SJSA1 (cell line): ENCODE data around the gene ELMO3. TPM values are rescaled to one million over a fixed set of nuclear protein-coding genes. Genes with fewer than 3 reads are reported as not detected.

Experiments
- DNase-seq, 2 experiments: peaks; one replicate each; pipeline ENCODE4 v3.0.0-alpha.2; 2015 to 2020; ENCODE audit warnings: low spot score in 2 of 2, low read depth in 1 of 2
- H3K27ac ChIP-seq: fragments of 250-450 bp; sonication (Bioruptor Pico); 2 replicates; pipeline ENCODE4 v1.5.1; 2020; ENCODE audit warnings: mild to moderate bottlenecking, moderate library complexity
- H3K27me3 ChIP-seq: fragments of 250-450 bp; sonication (Bioruptor Pico); replicated peaks from 2 replicates; pipeline ENCODE4 v1.5.1; 2020; ENCODE audit warnings: mild to moderate bottlenecking, moderate library complexity
- H3K36me3 ChIP-seq: fragments of 250-450 bp; sonication (Bioruptor Pico); 2 replicates; pipeline ENCODE4 v1.5.1; 2020; ENCODE audit warnings: mild to moderate bottlenecking
- H3K4me1 ChIP-seq: fragments of 250-450 bp; sonication (Bioruptor Pico); replicated peaks from 2 replicates; pipeline ENCODE4 v1.6.1; 2021; ENCODE audit warnings: mild to moderate bottlenecking
- H3K4me3 ChIP-seq: fragments of 250-450 bp; sonication (Bioruptor Pico); 2 replicates; pipeline ENCODE4 v1.5.1; 2020; ENCODE audit warnings: mild to moderate bottlenecking
- H3K9me3 ChIP-seq: fragments of 250-450 bp; sonication (Bioruptor Pico); replicated peaks from 2 replicates; pipeline ENCODE4 v1.5.1; 2020; ENCODE audit warnings: mild to moderate bottlenecking
- total RNA-seq: library from RNA; depleted of rRNA; stranded (reverse); fragments of >200 nt; shearing (Covaris generic); gene quantifications from 2 replicates; pipeline ENCODE4 v1.2.3, GENCODE V29; 2014

The ELMO3 gene
- total RNA-seq, 1 experiment from 2014 or later: 1.1 TPM

DNA sequence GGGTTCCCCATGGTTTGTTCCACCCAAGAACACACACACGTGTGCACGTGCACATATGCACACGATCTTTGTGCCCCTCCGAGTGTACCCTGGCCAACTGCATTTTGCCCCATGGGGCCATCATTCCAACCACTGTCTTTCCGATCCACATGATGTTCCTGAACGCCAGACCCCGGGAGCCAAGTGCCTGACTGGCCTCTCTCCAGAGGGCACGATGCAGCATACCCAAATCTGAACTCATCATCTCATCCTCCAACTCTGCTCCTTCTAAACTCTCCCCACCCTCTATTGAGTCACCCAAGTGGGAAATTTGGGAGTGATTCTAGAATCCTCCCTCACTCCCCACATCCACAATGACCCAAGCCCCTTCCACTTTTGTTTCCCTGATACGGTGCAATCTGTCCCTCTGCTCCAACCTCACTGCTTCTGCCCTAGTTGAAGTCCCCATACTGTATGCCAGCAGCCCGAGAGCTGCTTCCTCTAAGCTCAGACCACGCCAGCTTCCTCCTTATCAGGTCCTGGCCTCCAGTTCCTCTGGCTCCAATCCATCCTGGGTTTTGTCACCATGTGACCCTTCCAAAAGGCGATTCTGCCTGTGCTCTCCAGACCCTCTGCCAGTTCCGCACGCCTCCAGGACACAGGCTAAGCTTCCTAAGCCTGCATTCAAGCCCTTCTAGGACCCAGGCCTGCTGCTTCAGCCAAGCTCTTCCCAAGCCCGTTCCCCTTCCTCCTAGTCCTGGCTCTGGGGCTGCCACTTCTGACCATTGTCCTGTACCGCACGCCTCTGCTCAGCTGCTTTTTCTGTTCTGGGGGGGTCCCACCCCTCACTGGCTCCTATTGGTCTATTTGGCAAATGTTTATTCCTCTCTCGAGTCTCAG, 17.9 kb downstream of the ELMO3 start:
- no peak for DNase-seq
- no peaks in the 10 kb centered on the region for H3K27me3 ChIP-seq
- H3K36me3 ChIP-seq: no peaks in the 10 kb centered on the region
- no peak overlapping the region for H3K4me3 ChIP-seq
- no peak overlapping the region for H3K27ac ChIP-seq
- peaks cover 6% of the 10 kb centered on the region for H3K4me1 ChIP-seq
- no peaks in the 10 kb centered on the region for H3K9me3 ChIP-seq

GRCh38 chr16:67223992-67224391, 25.1 kb downstream of the ELMO3 start:
- Histone ChIP-seq H3K4me3 (no peak overlapping the region), H3K9me3 (no peaks in the 10 kb centered on the region)

DNA sequence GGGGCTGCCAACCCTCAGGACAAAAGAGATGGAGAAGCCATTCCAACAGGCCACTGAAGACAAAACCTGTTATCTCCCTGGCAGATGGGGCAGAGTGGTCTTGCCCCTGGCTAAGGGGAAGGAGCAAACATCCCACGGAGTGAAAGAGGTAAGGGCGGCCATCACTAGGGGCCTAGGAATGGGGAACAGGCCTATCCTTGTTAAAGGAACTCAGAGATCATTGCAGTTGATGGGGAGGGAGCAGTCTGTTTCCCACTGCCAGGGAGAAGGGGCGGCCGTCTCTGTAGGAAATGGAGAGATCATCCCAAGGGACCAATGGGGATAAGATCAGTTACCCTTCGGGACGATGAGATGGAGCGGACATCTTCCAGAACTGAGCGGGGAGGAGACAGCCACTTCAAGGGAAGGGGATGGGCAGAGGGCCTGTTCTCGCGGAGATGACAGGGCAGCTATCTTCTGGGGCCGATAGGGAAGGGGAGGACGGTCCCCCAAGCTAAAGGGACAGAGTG, 27.4 kb downstream of the ELMO3 start:
- Histone ChIP-seq H3K4me1 (peaks cover 20% of the 10 kb centered on the region), H3K4me3 (peak overlapping the region; percentile 80), H3K9me3 (no peaks in the 10 kb centered on the region), H3K36me3 (peaks cover 41% of the 10 kb centered on the region), H3K27me3 (no peaks in the 10 kb centered on the region), H3K27ac (peak overlapping the region; percentile 38)
- no peak for DNase-seq

More at GRCh38 chr16:67223992-67224391, 25.1 kb downstream of the ELMO3 start:
- DNase-seq: no peak
- peaks cover 21% of the 10 kb centered on the region for H3K4me1 ChIP-seq
- H3K27me3 ChIP-seq: no peaks in the 10 kb centered on the region
- H3K36me3 ChIP-seq: peaks cover 18% of the 10 kb centered on the region
- H3K27ac ChIP-seq: no peak overlapping the region

DNA sequence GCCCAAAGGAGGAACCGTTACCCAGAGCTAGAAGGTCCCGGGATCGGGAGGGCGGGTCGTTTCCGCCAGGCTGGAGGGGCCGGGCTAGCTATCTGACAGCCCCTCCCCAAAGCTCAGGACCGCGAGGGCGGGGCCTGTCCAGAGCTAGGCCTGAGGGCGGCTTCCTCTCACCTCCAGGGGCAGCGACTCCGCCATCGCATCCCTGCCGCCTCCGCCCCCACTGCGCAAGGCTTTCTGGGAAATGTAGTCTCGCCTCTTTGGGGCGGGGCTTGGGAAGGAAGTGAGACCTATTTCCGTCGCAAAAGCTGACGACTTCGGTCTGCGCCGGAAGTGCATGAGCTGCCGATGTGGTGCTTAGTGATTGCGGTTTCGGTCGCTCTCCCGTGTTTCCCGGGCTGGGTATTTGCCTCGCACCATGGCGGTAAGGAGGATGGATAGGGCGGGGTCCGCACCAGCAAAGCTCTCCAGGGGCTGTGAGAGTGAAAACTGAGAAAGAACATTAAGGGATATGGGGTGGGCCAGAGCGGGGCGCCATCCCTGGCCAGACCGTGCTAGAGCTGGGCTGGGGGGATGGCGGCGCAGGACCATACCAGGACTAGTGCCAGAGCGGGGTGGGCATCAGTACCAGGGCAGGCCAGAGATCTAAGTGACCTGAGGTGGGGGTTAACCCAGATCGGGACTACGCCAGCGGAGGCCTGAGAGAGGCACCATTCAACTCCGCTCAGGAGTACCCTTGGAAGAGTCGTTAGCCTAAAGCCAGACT, 28.1 kb downstream of the ELMO3 start, which contains the start of gene TMEM208:
Gene TMEM208, plus strand, starts transcription at position 327 of the 763 bp plus-strand sequence. Its CDS starts 89 bp downstream, at position 416.
- Histone ChIP-seq H3K27ac (peak within 1 kb of the TSS; percentile 46), H3K9me3 (no peaks in the 10 kb centered on the region), H3K36me3 (peaks cover 48% of the 10 kb centered on the region), H3K27me3 (no peaks in the 10 kb centered on the region), H3K4me1 (peaks cover 20% of the 10 kb centered on the region), H3K4me3 (peak within 1 kb of the TSS; percentile 80)
- peak; percentile 99 for DNase-seq

- no peak for DNase-seq
- Histone ChIP-seq H3K27ac (peak overlapping the region; percentile 46), H3K36me3 (peaks cover 49% of the 10 kb centered on the region), H3K4me1 (peaks cover 20% of the 10 kb centered on the region), H3K4me3 (peak overlapping the region; percentile 80), H3K27me3 (no peaks in the 10 kb centered on the region), H3K9me3 (no peaks in the 10 kb centered on the region)
Observed at GRCh38 chr16:67227567-67227921, 28.6 kb downstream of the ELMO3 start.

DNA sequence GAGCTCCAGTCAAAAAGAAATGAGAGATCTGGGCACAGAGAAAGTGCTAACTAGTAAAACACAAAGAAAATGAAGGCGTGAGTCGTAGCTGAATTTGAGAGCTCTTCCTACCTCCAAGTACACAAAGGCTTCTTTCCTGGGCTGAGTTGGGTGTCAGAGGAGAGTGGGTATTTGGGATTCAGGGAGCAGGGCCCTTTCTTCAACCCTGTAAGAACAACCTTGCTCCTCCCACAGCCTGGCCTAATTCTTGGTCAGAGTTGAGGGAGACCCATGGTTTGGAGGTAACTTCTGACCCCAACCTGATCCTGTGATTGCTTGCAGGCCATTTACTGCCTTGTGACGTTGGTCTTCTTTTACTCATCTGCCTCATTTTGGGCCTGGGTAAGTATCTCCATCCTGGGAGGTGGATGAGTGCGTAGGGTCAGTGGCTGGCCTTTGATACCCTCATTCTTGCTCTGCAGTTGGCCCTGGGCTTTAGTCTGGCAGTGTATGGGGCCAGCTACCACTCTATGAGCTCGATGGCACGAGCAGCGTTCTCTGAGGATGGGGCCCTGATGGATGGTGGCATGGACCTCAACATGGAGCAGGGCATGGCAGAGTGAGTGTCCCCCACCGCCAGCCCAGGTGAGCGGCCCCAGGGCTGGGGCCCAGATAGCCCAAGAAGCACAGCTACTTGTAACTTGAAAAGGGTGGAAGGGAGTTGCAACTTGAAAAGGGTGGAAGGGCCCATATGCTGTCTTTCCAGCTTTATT, 29.3 kb downstream of the ELMO3 start:
- Histone ChIP-seq H3K36me3 (peaks cover 51% of the 10 kb centered on the region), H3K27me3 (no peaks in the 10 kb centered on the region), H3K4me1 (peaks cover 20% of the 10 kb centered on the region), H3K4me3 (peak overlapping the region; percentile 80), H3K27ac (no peak overlapping the region), H3K9me3 (no peaks in the 10 kb centered on the region)
- DNase-seq: no peak

- no peak for DNase-seq
- no peaks in the 10 kb centered on the region for H3K9me3 ChIP-seq
- peaks cover 20% of the 10 kb centered on the region for H3K4me1 ChIP-seq
- H3K36me3 ChIP-seq: peaks cover 55% of the 10 kb centered on the region
- no peaks in the 10 kb centered on the region for H3K27me3 ChIP-seq
- H3K4me3 ChIP-seq: no peak overlapping the region
- H3K27ac ChIP-seq: no peak overlapping the region
Observed at GRCh38 chr16:67228905-67229304, 30.0 kb downstream of the ELMO3 start.

DNA sequence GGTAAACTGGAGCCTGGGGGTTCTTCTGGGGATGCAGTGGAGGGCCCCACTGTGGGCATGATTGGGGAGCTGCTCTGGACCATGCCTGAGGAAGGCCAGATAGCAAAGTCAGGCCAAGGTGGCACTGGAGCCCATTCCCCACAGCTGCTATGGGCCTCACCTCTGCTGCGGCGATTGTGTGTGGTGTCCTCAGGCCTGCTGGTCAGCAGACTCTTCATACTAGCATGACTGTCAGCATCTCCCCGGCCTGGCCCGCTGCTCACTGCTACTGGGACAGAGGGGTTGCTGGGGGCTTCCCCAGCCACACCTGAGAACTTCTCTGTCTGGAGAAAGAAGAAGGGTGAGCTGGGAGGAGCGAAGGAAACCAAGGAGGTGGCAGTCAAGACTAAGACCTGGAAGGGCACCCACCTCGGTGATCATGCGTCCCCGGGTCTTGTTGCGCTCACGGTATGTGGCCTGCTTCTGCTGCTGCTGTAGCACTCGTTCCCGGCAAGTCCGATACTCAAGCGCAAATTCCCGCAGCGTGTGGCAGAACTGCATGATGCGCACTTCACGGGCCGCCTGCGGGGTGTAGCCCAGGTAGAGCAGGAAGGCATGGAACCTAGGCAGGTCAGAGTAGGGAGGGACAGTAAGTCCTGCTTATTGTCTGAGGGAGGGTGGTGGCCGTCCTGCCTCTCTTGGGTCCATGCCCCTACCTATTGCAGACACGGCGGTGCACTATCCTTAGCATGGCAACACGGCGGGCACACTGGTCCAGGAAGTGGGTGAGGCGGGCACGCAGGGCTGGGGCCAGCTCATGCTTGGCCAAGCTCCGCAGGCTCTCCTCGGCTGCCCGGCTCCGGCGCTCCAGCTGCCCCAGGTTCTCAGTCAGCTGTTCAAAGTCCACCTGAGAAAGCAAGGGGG, 31.2 kb downstream of the ELMO3 start:
- Histone ChIP-seq H3K9me3 (no peaks in the 10 kb centered on the region), H3K4me3 (no peak overlapping the region), H3K4me1 (peaks cover 20% of the 10 kb centered on the region), H3K27me3 (no peaks in the 10 kb centered on the region), H3K36me3 (peaks cover 61% of the 10 kb centered on the region), H3K27ac (no peak overlapping the region)
- no peak for DNase-seq

GRCh38 chr16:67230809-67231660, 32.1 kb downstream of the ELMO3 start:
- no peak overlapping the region for H3K4me3 ChIP-seq
- H3K27me3 ChIP-seq: no peaks in the 10 kb centered on the region
- H3K9me3 ChIP-seq: no peaks in the 10 kb centered on the region
- no peak overlapping the region for H3K27ac ChIP-seq
- peaks cover 15% of the 10 kb centered on the region for H3K4me1 ChIP-seq
- no peak for DNase-seq
- H3K36me3 ChIP-seq: peaks cover 62% of the 10 kb centered on the region

GRCh38 chr16:67233596-67233995, 34.7 kb downstream of the ELMO3 start:
- H3K27me3 ChIP-seq: no peaks in the 10 kb centered on the region
- H3K9me3 ChIP-seq: no peaks in the 10 kb centered on the region
- DNase-seq: no peak
- peaks cover 67% of the 10 kb centered on the region for H3K36me3 ChIP-seq
- no peak overlapping the region for H3K4me3 ChIP-seq
- no peak overlapping the region for H3K27ac ChIP-seq
- no peaks in the 10 kb centered on the region for H3K4me1 ChIP-seq

- Histone ChIP-seq H3K9me3 (no peaks in the 10 kb centered on the region), H3K27ac (no peak overlapping the region), H3K4me1 (no peaks in the 10 kb centered on the region), H3K36me3 (peaks cover 67% of the 10 kb centered on the region), H3K4me3 (no peak overlapping the region), H3K27me3 (no peaks in the 10 kb centered on the region)
- no peak for DNase-seq
Observed at GRCh38 chr16:67234180-67234597, 35.3 kb downstream of the ELMO3 start.
